Stimulated activated naive B cell treated with anti-CD40 and anti-IgM and Interleukin-4, amounts not matched to agents 10 μg/mL and 1 μg/mL and 100 μg/mL, for 72 hours (primary cell): ENCODE data around the gene RNU5B-1.
"Not testable (repeated sequence)": the region's sequence is repeated elsewhere in the genome, so short reads cannot be mapped to it uniquely, and the experiment has no call there.

Experiments used
- ATAC-seq, 2 donors: fragments of 150-1000 bp; cut with Tn5 transposase; replicated peaks; 2 replicates each; pipeline ENCODE4 v1.10.0; 2021; ENCODE audit warnings: moderate library complexity in 1 of 2
- DNase-seq: peaks from one replicate; pipeline ENCODE4 v3.0.0; 2021
- H3K27ac Mint-ChIP-seq: one replicate; pipeline ENCODE4 v1.8.0; 2022; ENCODE audit warnings: mild to moderate bottlenecking, mixed read lengths
- H3K27me3 Mint-ChIP-seq, 2 donors: one replicate each; pipeline ENCODE4 v1.8.0; 2022; ENCODE audit warnings: mixed read lengths in 2 of 2
- H3K36me3 Mint-ChIP-seq, 2 donors: one replicate each; pipeline ENCODE4 v1.8.0; 2022; ENCODE audit warnings: mixed read lengths in 2 of 2, mild to moderate bottlenecking in 1 of 2
- H3K4me1 Mint-ChIP-seq, 2 donors: one replicate each; pipeline ENCODE4 v1.8.0; 2022; ENCODE audit warnings: mixed read lengths in 2 of 2, mild to moderate bottlenecking in 1 of 2
- H3K4me3 Mint-ChIP-seq, 2 donors: one replicate each; pipeline ENCODE4 v1.8.0; 2022; ENCODE audit warnings: mild to moderate bottlenecking in 2 of 2, mixed read lengths in 2 of 2, moderate library complexity in 1 of 2
- H3K9me3 Mint-ChIP-seq, 2 donors: one replicate each; pipeline ENCODE4 v1.8.0; 2022; ENCODE audit warnings: mixed read lengths in 2 of 2, mild to moderate bottlenecking in 1 of 2

Gene RNU5B-1

GRCh38 chr15:65337436-65338070, 33.1 kb downstream of the RNU5B-1 start:
- ATAC-seq (no peak), DNase-seq (no peak)
- peaks cover 13% of the 10 kb centered on the region in 2 donors for H3K4me1 Mint-ChIP-seq
- H3K36me3 Mint-ChIP-seq, result no peaks in the 10 kb centered on the region
- no peak overlapping the region for H3K4me3 Mint-ChIP-seq
- H3K9me3 Mint-ChIP-seq, result no peaks in the 10 kb centered on the region
- H3K27me3 Mint-ChIP-seq, result peaks cover 42 to 65% of the 10 kb centered on the region in 2 donors
- no peak overlapping the region for H3K27ac Mint-ChIP-seq

- H3K4me1 Mint-ChIP-seq, result peaks cover 13% of the 10 kb centered on the region in 2 donors
- H3K27ac Mint-ChIP-seq, result no peak overlapping the region
- peaks cover 47 to 73% of the 10 kb centered on the region in 2 donors for H3K27me3 Mint-ChIP-seq
- H3K9me3 Mint-ChIP-seq, result no peaks in the 10 kb centered on the region
- H3K36me3 Mint-ChIP-seq, result no peaks in the 10 kb centered on the region
- no peak overlapping the region for H3K4me3 Mint-ChIP-seq
- DNase-seq (no peak), ATAC-seq (no peak)
Measured at GRCh38 chr15:65338366-65338765, 33.9 kb downstream of the RNU5B-1 start.

- DNase-seq, result no peak
- H3K27ac Mint-ChIP-seq, result no peak overlapping the region
- peaks cover 13% of the 10 kb centered on the region in 2 donors for H3K4me1 Mint-ChIP-seq
- no peak overlapping the region for H3K4me3 Mint-ChIP-seq
- H3K27me3 Mint-ChIP-seq, result peaks cover 46 to 75% of the 10 kb centered on the region in 2 donors
- ATAC-seq, result no peak
- H3K36me3 Mint-ChIP-seq, result no peaks in the 10 kb centered on the region
- no peaks in the 10 kb centered on the region for H3K9me3 Mint-ChIP-seq
Measured at GRCh38 chr15:65338823-65339222, 34.3 kb downstream of the RNU5B-1 start.

- Mint-ChIP-seq H3K36me3 (no peaks in the 10 kb centered on the region), H3K9me3 (no peaks in the 10 kb centered on the region), H3K27me3 (peaks cover 40 to 74% of the 10 kb centered on the region in 2 donors), H3K4me1 (peaks cover 10 to 13% of the 10 kb centered on the region in 2 donors), H3K27ac (no peak overlapping the region), H3K4me3 (no peak overlapping the region)
- ATAC-seq (no peak), DNase-seq (no peak)
Measured at GRCh38 chr15:65339416-65339815, 34.9 kb downstream of the RNU5B-1 start.

GRCh38 chr15:65339920-65340319, 35.4 kb downstream of the RNU5B-1 start:
- no peaks in the 10 kb centered on the region for H3K9me3 Mint-ChIP-seq
- H3K4me3 Mint-ChIP-seq, result no peak overlapping the region
- peaks cover 40 to 69% of the 10 kb centered on the region in 2 donors for H3K27me3 Mint-ChIP-seq
- no peak for DNase-seq
- no peak for ATAC-seq
- peaks cover 10 to 13% of the 10 kb centered on the region in 2 donors for H3K4me1 Mint-ChIP-seq
- H3K27ac Mint-ChIP-seq, result no peak overlapping the region
- no peaks in the 10 kb centered on the region for H3K36me3 Mint-ChIP-seq

GRCh38 chr15:65342493-65342892, 38.0 kb downstream of the RNU5B-1 start:
- ATAC-seq, result no peak

GRCh38 chr15:65343374-65343981, 39.0 kb downstream of the RNU5B-1 start:
- H3K4me3 Mint-ChIP-seq, result no peak overlapping the region
- ATAC-seq, result no peak
- no peaks in the 10 kb centered on the region for H3K9me3 Mint-ChIP-seq
- H3K4me1 Mint-ChIP-seq, result peaks cover 5 to 7% of the 10 kb centered on the region in 2 donors
- H3K27me3 Mint-ChIP-seq, result peaks cover 41 to 61% of the 10 kb centered on the region in 2 donors
- DNase-seq, result no peak
- no peaks in the 10 kb centered on the region for H3K36me3 Mint-ChIP-seq
- no peak overlapping the region for H3K27ac Mint-ChIP-seq

More at GRCh38 chr15:65342493-65342892, 38.0 kb downstream of the RNU5B-1 start:
- DNase-seq, result no peak
- no peak overlapping the region for H3K4me3 Mint-ChIP-seq
- no peak overlapping the region for H3K27ac Mint-ChIP-seq
- no peaks in the 10 kb centered on the region for H3K9me3 Mint-ChIP-seq
- H3K27me3 Mint-ChIP-seq, result peaks cover 45 to 60% of the 10 kb centered on the region in 2 donors
- peaks cover 7% of the 10 kb centered on the region in 2 donors for H3K4me1 Mint-ChIP-seq
- no peaks in the 10 kb centered on the region for H3K36me3 Mint-ChIP-seq

GRCh38 chr15:65344214-65344913, 39.9 kb downstream of the RNU5B-1 start:
- no peak overlapping the region for H3K4me3 Mint-ChIP-seq
- no peak overlapping the region for H3K27ac Mint-ChIP-seq
- peaks cover 4 to 7% of the 10 kb centered on the region in 2 donors for H3K4me1 Mint-ChIP-seq
- no peaks in the 10 kb centered on the region for H3K9me3 Mint-ChIP-seq
- H3K27me3 Mint-ChIP-seq, result peaks cover 38 to 61% of the 10 kb centered on the region in 2 donors
- ATAC-seq (no peak), DNase-seq (no peak)
- H3K36me3 Mint-ChIP-seq, result no peaks in the 10 kb centered on the region

GRCh38 chr15:65344914-65345275, 40.4 kb downstream of the RNU5B-1 start:
- no peak for ATAC-seq
- Mint-ChIP-seq H3K27me3 (peaks cover 34 to 58% of the 10 kb centered on the region in 2 donors), H3K27ac (no peak overlapping the region), H3K36me3 (no peaks in the 10 kb centered on the region), H3K4me1 (peaks cover under 1 to 2% of the 10 kb centered on the region in 2 donors), H3K9me3 (no peaks in the 10 kb centered on the region), H3K4me3 (no peak overlapping the region)
- no peak for DNase-seq

GRCh38 chr15:65346856-65347598, 42.5 kb downstream of the RNU5B-1 start:
- DNase-seq (no peak), ATAC-seq (no peak)
- Mint-ChIP-seq H3K9me3 (no peaks in the 10 kb centered on the region), H3K4me1 (no peaks in the 10 kb centered on the region), H3K4me3 (no peak overlapping the region), H3K36me3 (no peaks in the 10 kb centered on the region), H3K27me3 (peaks cover 27 to 59% of the 10 kb centered on the region in 2 donors), H3K27ac (no peak overlapping the region)

- H3K27me3 Mint-ChIP-seq, result peaks cover 24 to 58% of the 10 kb centered on the region in 2 donors
- not testable (repeated sequence) for H3K4me1 Mint-ChIP-seq, H3K9me3 Mint-ChIP-seq, H3K4me3 Mint-ChIP-seq, ATAC-seq, DNase-seq, H3K36me3 Mint-ChIP-seq, H3K27ac Mint-ChIP-seq
Measured at GRCh38 chr15:65347756-65348155, 43.3 kb downstream of the RNU5B-1 start.

GRCh38 chr15:65349338-65349737, 44.9 kb downstream of the RNU5B-1 start:
- Mint-ChIP-seq H3K27me3 (peaks cover 29 to 61% of the 10 kb centered on the region in 2 donors), H3K4me3 (no peak overlapping the region), H3K36me3 (peaks cover 0 to 2% of the 10 kb centered on the region in 2 donors), H3K27ac (no peak overlapping the region), H3K4me1 (no peaks in the 10 kb centered on the region), H3K9me3 (peaks cover 2 to 4% of the 10 kb centered on the region in 2 donors)
- ATAC-seq, result no peak
- no peak for DNase-seq

GRCh38 chr15:65351972-65352371, 47.5 kb downstream of the RNU5B-1 start:
- not testable (repeated sequence) for H3K4me3 Mint-ChIP-seq, H3K27ac Mint-ChIP-seq, H3K36me3 Mint-ChIP-seq, DNase-seq, H3K4me1 Mint-ChIP-seq, ATAC-seq, H3K9me3 Mint-ChIP-seq
- H3K27me3 Mint-ChIP-seq, result peaks cover 29 to 72% of the 10 kb centered on the region in 2 donors
